GM19023 (cell line): ENCODE data around the gene CPA5.

Experiments used
- ATAC-seq: cut with Tn5 transposase; IDR thresholded peaks from one replicate; pipeline ENCODE4 v1.9.1; 2021; ENCODE audit warnings: mild to moderate bottlenecking, moderate library complexity; ENCODE audit not compliant: unreplicated experiment

The CPA5 gene

DNA sequence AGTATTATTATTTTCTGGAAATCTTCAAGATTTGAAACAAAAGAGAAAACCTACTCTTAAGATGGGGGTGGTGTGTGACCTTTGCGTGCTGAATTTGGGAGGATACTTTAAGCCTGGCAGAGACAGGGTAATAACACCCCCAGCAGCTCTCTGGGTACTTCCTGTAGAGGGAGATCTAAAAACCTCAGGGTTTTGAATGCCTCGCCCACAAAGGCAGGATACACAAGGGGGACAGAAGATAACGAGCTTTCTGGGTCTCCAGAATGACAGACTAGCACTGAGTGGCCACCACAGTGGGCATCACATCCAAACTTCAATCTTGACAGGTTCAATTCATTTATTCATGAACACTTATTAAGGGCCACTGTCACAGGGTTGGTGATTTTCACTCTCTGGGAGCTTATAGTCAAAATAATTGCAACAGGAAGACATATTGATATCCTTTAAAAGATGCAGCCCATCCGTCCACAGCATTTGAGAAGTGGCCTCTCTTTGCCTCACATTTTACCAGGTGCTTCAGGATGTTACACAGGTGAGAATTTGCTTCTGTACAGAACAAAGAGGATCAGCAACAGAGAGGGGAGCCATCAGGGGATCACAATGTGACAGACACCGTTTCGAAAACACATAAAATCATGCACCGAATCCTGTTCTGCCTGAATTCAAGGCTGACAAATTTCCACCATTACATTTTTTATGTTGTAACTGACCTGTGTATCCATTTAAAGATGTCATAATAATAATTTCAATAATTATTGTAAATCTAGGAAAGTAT is 50.0 kb downstream of the CPA5 start:
- ATAC-seq = no peak

DNA sequence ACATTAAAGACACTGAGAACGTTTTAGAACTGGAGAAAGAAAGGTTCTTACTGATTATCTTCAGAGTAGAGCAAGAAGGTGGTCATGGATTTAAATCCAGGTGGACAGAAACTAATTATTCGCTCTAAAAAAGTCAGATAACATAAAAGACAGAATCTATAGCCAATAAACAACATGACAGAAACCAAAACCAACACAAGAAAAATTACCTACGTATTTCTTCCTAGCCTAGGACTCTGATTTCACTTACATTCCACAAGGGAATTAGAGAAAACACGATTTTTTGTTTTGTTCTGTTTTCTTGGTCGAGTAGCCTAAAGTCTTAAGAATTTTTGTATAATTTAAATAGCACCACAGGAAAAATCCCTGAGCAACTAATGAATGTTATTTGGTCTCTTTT is 50.8 kb downstream of the CPA5 start:
- no peak for ATAC-seq

DNA sequence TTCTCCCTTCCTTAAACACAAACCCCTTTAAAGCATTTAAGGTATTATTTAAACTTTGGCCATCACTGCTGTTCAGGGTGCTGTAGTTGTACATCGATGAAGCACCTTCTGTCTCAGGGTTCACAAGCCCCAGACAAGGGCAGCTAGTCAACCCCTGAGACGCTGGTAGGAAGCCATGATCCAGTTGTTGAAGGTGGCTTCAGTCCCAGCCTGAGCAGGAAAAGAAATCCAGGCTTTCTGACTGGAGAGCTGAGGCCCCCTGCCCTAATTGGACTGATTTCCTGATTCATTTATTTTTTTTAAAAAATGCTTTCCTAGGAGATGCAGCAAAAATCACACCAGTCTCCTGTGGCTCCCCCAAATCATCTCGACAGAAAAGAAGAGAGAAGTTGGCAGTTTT is 51.5 kb downstream of the CPA5 start:
- ATAC-seq = no peak

DNA sequence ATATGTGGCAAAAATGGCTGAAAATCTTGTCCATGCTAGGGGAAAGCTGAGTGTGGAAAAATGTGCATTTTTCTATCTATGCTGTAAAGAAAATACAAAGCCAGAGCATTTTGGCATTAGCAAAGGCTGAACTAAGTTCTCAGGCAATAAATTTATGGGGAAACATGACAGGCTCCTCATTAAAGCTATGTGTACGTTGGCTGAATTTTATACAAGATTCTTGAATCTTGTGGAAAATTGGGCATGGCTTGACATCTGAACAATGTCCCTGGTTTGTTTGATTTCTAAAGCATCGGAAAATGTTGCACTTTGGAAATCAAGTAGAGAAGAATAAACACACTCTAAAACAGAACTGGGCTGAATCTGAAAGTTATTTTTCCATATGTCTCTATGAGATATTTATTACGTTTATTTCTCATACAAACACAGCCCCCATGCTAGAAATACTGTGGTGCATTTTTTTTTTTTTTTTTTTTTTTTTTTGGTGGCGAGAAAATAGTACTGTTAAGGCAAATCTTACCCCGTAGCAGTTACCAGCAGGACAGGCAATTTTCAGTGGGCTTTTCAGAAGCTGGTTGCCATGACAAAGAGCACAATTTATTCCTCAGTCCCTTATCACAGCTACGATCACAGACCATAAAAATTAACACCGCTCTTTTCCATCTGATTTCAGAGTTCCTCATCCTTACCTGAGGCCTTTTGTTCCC is 52.6 kb downstream of the CPA5 start:
- no peak for ATAC-seq

DNA sequence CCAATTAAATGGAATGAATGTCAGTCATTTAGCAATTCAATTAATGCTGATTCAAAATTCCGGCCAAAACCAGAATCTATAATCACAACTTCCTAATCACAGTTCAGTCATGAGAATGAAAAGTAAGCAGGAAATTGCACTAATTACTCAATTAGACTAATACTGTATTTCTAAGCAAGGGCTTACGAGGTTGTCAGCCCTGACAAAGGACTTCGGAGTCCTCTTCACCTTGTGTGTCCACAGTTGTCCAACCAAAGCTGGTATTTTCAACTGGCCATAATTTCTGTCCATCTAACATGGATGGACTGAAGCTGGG is 53.1 kb downstream of the CPA5 start:
- ATAC-seq = no peak

DNA sequence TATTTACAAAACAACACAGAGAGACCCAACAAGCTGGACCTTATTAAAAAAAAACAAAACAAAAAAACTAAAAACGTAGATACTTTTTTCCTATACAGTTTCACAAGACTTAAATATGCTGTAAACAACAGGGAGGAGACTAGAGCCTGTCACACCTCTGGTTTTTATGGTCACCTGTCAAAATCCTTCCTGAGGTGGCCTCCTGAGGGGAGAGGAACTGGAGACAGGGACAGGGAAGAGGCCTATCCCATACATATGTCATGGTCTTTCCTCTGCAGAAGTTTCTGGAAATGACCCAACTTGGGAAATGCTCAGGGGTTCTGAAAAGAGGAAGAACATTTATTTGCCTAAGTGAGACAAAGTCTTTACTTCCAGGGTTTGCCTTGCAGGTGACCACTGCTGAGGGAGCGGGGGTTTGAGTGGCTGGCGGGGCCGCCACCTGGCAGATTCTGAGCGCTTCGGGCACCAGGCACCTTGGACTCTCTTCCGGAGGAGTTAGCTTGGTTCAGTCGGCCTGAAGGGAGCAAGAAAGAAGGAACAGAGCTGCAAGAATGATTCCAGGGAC is 54.0 kb downstream of the CPA5 start:
- ATAC-seq = no peak

DNA sequence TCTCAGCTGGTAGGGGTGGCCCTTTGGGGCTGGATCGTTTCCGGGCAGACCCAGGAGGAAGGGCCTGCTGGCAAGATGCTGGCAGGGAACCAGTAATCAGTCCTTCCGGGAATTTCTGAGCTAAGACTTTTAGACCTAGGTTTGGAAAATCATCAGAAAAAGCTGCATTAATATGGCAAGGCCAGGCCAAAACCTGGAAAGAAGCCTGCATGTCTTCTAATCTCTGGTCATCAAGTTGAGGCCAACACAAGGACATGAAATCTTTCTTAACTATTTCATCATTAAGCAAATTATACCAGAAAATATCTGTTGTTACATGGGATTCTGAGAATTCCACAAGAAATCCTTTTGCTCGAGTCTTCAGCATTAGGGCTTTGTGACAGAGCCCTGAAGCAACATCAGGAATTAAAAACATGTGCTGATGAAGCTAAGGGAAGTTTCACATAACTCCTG is 55.5 kb downstream of the CPA5 start:
- no peak for ATAC-seq

DNA sequence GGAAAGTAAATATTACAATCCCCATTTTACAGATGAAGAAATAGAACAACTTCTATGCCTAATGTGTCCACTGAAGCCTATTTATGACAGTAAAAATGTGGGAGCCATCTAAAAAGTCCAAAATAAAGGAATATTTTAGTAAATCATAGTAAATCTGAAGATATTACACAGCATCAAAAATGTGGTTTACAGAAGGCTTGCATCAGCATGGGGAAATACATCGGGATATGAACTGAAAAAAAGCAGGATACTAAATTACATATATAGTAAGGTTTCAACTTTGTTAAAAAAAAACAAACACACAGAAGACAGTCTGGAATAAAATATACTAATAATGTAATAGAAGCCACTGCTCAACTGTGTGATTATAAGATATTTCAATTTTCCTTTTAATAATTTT is 56.5 kb downstream of the CPA5 start:
- ATAC-seq = no peak

DNA sequence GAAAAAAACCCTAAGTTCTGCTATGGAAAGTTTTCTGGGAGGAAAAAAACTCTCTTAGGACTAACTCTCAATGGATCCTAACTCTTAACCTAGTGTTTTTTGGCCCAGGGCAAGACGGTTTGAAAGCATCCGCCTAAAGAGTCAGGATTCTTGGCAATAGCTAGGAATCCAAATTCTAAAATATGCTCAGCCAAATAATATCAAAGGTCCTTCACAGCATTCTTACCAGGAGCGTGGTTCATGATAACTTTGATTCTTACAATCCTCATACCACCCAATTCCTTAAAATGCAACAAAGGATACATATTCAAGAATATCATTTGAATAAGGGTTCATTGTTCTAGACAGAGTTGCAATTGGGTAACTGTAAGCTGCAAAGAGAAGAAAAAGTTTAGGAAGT is 57.0 kb downstream of the CPA5 start:
- ATAC-seq = no peak

DNA sequence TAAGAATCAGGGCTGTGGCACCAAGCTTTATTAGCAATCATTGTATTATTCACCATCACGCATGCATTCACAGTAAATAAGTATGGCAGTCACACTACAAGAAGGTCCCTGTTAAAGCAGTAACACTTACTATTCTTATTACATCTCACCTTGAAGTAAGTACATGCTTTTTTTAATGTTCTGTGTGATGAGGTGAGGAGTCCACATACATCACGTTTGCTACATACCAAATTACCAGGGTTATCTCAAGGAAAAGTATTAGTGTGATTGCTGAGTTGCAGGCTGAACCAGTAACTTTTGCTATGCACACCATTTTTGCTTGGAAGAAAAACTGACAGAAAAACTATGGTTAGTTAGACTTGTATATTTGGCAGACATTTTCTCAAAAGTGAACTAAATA is 60.4 kb downstream of the CPA5 start:
- ATAC-seq = no peak

DNA sequence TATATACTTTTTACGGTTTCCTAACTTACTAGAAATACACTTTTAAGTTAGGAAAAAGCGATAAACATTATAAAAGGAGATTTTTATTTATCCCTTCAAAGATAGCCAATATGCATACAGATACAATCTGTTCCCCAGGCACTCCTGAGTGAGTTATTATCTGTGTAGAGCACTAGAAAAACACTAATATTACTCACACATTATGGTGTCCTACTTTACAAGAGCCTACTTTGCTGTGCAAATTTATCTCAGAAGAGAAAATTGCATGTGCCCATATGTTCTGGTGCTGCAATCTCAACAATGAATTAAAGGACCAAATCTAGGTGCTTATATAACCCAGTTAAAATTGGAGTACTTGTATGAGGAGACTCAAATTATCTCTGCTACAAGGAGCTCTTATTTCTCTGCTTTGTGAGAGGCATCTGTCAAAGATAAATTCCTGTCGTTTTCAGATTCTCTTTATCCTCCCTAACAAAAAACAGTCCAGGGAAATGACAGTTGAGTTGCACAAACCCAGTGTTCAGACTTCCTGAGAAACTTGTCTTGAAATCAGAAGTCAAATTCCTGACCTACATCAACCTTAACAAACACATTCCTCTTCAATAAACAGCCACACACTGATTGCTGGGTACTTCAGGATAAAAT is 64.6 kb downstream of the CPA5 start:
- no peak for ATAC-seq

DNA sequence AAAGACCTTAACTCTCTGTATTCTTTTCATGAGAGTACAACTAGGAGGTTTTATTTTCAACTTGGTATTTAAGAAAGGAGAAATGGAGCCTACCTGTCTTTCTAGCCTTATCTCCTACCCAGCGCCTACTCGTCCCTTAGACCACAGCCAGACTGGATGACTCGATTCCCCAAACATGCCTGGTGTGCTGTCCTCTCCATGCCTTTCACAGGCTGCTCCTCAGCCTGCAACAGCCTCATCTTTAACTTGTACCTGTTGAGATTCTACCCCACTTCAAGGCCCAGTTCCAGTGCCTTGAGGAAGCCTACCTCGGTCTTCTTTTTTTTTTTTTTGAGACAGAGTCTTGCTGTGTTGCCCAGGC is 65.1 kb downstream of the CPA5 start:
- no peak for ATAC-seq

DNA sequence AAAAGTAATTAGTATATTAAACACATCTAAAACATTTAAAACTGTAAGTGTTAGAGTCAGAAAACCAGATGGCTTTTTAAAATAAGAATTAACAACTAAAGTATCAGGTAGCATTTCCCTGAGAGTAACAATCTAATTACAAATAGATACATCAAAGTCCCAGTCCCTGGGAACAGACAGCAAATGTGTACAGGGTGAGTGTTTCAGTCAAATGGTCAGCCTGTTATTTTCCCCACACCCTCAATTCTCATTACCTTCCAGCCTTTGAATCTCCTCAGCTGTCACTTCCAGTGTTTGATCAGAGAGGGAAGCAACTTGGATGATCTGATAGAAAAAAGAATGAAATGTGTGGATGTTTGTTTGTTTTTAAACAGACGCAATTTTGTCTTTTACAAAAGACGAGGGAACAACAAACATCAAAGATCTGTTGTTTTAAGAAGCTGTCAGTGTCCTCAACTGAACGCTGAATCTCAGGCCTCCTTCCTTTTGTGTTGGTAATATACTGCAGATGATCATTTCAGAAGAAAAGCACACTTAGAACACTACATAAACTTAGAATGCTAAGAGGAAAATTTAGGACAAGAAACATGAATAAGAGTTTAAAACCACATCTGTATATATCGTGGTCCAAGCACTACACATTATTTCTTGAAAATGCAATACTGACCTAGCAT is 66.4 kb downstream of the CPA5 start:
- ATAC-seq = no peak

DNA sequence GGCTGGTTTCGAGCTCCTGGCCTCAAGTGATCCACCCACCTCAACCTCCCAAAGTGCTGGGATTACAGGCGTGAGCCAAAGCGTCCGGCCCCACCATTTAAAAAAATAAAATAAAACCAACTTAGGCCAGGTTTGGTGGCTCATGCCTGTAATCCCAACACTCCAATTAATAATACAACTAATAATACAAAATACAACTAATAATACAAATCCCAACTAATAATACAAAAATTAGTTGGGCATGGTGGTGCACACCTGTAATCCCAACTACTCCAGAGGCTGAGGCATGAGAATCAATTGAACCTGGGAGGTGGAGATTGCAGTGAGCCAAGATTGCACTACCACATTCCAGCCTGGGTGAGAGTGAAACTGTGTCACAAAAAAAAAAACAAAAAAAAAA is 68.6 kb downstream of the CPA5 start:
- ATAC-seq = no peak

DNA sequence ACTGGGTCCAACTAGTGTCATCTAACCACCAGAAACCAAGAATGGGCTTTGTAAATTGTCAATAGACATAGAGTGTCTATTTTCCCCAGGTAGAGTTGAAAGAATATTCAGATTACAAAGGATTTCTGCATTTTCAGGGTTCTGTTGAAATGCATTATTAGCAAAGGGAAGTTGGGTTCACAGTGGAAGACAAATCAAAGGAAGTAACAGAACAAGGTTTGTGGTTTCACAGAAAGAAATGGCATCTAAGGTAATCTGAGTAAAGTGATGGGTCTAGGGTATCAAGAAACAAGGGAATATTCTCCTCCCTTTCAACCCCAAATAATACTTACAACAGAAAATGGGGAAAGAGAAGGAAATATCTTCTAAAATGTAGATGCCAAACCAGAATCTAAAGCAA is 70.4 kb downstream of the CPA5 start:
- no peak for ATAC-seq

DNA sequence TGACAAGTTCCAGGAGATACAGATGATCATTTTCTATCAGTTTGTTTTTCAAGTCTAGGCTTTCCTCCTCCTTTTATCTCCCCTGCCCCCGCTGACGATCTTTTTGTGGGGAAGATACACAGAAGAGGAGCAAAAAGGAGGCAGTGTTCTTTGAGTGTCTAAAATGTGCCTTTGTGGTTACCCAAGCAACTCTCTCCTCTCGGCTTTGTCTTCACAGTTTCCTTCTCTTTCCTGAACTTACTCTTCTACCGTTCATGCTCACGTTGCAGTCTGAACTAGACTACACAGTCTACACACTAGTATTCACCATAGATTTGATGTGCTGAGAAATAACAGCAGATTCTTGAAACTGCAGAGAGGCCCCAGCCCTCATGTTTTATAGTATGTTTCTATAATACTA is 72.6 kb downstream of the CPA5 start:
- ATAC-seq = no peak

DNA sequence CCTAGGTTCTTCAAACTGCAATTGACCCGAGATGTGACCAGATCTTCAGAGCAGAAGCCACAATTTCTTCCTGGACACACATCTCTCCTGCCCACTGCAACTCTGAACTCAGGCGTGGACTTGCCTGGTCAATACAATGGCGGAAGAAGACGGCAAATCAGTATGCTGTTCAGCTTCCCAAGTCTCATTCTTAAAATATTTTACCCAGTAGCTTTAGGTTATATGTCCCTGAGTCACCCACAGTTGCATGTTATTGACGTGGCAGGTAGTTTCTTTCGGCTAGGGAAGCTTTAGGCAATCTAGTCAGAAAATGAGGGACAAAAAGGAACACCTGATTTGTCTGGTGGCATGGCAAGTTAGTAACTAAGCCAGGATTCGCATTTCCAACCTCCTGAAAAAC is 73.7 kb downstream of the CPA5 start:
- no peak for ATAC-seq
